AG08396 (cell line): Measurements from ENCODE around the gene RAD9A.

Source experiments
- DNase-seq: peaks from one replicate; pipeline ENCODE4 v3.0.0; 2012; ENCODE audit warnings: low spot score, mixed read lengths

Gene RAD9A

DNA sequence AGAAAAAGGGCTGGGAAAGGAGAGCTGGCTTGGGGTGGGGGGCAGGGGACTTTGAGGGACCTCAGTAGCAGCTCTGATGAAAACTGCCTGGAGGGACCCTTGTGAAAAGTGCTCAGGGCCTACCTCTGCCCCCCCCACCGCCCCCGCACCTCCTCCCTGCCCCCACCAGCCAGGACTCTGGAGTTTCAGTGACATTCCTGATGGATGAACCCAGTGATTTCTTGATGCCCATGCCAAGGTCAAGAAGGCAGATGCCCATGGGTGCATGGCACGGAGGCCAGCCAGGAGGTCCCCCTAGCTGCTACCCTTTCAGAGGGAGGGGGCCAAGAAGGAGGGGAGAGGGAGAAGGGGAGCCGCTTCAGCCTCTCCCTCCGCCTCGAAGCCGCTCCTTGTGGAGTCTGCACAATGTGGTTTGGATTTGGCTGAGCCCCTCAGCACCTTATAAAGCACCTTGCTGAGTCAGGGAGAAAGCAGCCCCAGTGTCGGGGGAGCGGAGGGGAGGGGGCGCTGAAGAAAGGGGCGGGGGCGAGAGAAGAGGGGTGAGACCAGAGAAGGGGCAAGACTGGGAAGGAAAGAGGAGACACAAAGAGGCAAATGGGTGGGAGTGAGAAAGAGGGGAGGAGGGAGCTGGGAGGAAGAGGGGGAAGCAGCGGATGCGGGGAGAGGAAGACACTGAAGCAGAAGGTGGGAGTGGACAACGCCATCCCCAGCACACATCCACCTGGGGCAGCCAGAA is 16.3 kb upstream of the RAD9A start:
- DNase-seq, result no peak

- no peak for DNase-seq
Measured at GRCh38 chr11:67376063-67376820, 15.5 kb upstream of the RAD9A start.

DNA sequence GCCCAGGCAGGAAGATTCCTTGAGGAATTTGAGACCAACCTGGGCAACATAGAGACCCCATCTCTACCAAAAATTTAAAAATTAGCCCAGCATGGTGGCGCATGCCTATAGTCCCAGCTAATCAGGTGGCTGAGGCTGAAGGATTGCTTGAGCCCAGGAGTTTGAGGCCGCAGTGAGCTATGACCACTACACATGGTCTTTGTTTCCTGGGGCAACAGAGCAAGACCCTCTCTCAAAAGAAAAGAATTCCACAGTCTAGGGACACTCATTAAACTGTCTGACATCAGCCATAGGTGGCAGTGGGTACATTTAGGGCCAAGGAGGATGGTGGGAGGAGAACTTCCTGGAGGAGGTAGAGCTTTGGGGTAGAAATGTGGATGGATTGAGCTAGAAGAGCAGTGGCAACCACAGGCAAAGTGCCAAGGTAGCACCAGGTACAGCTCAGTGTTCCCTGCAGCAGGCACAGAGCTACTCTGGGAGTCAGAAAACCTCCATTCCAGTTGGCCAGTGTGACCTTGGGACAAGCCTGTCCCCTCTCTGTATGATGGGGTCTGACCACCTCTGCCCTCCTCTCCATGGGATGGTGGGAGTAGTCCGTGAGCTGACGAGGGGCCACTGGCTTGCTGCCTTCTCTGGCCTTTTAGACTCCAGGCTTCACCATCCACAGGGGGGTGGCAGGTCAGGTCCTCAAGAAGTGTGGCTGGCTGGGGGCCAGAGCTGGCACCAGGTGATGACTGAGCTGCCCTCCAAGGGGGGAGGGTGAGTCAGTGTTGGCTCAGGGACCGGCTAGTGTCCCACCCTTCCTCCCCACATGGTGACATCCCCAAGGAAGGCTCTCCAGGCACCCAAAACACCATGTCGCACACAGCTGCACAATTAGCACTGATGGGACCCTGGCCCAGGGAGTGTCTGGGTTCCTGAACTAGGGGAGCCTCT is 14.6 kb upstream of the RAD9A start:
- DNase-seq, result no peak

DNA sequence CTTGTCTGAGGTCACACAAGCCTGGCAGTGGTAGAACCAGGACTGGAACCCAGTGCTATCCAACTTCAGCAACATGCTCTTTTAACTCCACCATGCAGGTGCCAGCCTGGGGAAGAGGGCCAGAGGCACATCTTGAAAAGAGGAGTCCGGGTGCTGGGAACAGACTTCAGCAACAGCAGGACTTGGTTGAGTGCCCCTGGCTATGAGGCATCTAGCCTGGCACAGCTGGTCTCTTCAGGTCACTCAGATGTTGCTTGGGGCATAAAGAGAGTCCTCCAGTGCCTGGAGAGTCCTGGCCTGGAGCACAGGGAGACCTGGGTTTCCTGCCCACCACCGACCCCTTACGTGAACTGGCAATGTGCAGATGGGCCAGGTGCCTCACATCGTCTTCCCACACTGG is 13.2 kb upstream of the RAD9A start:
- DNase-seq, result no peak

- no peak for DNase-seq
Measured at GRCh38 chr11:67379061-67380058, 12.4 kb upstream of the RAD9A start.

- DNase-seq, result no peak
Measured at GRCh38 chr11:67381244-67381972, 10.4 kb upstream of the RAD9A start.

- peak; percentile 77 for DNase-seq
Measured at GRCh38 chr11:67382276-67383136, 9.3 kb upstream of the RAD9A start.

- DNase-seq, result peak; percentile 34
Measured at GRCh38 chr11:67384851-67385366, 6.9 kb upstream of the RAD9A start.

DNA sequence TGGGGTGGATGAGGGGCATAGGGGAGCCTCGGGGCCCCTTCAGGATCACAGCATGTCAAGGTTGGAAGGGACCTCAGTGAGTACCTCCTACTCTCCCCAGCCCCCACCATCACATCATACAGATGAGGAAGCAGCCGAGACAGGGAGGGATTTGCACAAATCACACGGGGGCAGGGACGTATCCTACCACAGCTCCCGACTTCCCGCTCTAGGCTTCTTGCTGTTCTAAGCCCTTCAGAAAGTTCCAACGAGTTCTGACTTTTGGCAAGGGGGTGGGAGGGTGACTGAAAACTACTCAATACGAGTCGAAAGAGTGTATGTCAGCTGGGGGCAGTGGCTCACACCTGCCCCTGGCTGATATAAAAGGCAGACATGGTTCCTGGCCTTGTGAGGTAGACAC is 4.7 kb upstream of the RAD9A start:
- no peak for DNase-seq

GRCh38 chr11:67387518-67387917 is 4.3 kb upstream of the RAD9A start:
- DNase-seq, result no peak

DNA sequence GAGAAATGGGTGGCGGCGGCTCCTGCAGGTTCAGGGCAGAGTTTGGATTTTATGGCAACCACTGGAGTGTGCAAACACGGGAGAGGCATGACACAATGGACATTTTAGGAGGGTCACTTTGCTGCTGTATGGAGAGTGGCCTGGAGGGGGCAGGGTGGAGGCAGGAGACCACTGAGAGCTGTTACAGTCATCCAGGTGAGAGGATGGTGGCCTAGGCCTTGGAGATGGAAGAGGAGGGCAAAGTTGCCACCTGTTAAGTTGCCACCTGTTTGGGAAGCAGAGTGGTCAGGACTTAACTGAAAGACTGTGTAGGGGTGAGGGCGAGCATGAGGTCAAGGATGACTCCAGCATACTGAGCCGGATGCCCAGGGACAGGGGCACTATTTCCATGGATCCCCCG is 2.3 kb upstream of the RAD9A start:
- peak; percentile 41 for DNase-seq

- DNase-seq, result no peak
Measured at GRCh38 chr11:67390947-67391303, 861 bp upstream of the RAD9A start.

DNA sequence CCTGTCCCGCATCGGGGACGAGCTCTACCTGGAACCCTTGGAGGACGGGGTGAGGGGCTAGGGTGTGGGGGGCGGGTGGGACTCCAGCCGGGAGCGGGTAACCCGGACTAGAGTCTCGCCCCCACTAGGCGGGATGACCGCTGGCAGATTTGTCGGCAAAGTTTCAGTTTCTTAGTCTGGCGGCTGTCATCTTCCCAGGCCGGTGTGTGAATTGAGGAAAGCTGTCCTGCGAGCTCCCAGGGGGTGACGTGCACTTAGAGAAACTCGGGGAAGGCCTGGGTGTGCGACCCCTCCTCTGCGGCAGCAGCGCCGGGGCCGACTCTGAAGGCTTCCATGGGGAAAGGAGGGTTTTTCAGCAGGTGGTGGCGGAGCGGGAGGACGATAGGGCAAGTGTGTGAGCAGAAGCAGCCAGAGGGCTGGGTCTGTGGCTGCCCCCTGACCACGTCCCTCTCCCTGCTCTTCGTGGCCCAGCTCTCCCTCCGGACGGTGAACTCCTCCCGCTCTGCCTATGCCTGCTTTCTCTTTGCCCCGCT is 463 bp downstream of the RAD9A start:
- DNase-seq, result peak; percentile 49

DNA sequence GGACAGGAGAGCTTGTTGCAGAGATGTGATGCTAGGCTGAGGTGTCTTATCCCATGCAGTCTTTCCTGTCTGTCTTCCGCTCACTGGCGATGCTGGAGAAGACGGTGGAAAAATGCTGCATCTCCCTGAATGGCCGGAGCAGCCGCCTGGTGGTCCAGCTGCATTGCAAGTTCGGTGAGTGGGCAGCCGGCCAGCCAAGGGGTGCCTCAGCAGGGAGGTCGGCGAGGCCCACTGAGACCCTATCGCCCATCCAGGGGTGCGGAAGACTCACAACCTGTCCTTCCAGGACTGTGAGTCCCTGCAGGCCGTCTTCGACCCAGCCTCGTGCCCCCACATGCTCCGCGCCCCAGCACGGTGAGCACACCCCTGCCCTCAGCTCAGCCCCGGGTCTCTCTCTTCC is 1.7 kb downstream of the RAD9A start:
- no peak for DNase-seq

DNA sequence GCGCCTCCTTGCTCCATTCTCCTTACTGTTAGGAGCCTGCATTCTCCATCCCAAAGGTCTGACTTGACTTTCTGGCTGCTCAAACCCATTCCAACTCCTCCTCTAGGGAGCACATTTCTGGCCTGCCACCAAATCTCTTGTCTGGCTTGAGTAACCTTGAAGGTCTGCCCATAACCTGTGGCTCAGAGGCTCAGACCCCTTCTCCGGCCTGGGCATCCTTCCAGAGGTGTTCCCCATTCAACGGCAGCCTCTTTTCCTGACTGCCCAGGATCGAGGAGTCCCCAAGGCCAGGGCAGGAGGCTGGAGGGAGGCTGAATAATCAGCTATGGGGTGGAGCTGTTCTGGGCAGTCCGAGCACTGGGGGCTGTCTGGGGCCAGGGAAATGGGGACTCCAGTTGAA is 2.2 kb downstream of the RAD9A start:
- no peak for DNase-seq

GRCh38 chr11:67395555-67396258 is 3.9 kb downstream of the RAD9A start:
- no peak for DNase-seq

- no peak for DNase-seq
Measured at GRCh38 chr11:67396259-67396581, 4.4 kb downstream of the RAD9A start.

DNA sequence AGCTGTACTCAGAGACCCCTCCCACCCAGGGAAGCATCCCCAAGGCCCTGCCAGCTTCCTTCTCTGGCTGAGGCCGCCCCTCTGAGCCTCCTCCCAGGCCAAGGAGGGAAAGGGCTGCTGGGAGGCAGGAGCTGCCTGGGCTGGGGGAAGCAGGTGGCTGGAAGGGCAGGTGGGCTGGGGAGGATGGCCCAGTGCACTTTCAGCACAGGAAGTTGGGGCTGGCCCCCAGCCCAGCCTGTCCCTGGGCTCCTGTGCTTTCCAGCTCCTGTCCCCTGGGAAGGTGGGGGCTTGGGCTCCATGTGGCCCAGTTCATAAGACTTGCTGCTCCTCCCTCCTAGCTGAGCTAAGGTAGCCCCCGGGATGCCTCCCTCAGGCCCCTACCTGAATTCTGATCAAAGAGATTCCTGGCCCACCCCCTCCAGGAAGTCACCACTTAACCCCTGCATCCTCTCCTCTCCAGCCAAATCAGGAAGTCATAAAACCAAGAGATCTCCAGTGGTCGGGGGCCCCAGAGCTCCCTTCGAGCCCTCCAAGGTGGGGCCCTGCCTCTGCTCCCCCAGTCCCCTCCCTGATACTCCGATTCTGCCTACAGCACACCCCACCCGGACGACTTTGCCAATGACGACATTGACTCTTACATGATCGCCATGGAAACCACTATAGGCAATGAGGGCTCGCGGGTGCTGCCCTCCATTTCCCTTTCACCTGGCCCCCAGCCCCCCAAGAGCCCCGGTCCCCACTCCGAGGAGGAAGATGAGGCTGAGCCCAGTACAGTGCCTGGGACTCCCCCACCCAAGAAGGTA is 5.0 kb downstream of the RAD9A start:
- no peak for DNase-seq
